WTC11 (cell line): ENCODE measurements around the gene CTIF. TPM values are rescaled to one million over a fixed set of nuclear protein-coding genes. Genes with fewer than 3 reads are reported as not detected.

ENCODE experiments used
- ATAC-seq: fragments of 200-7000 bp; cut with Tn5 transposase; 2 replicates; pipeline ENCODE4 v1.10.0; 2021; ENCODE audit warnings: mild to moderate bottlenecking, moderate library complexity
- CTCF ChIA-PET: fragments of 300-600 bp; sonication (Branson Sonifier 250); formaldehyde crosslinking; loops from one replicate; lab custom pipeline; 2021; ENCODE audit warnings: antibody characterized with exemption; lab: Charles Lee
- POLR2A ChIA-PET: fragments of 350-600 bp; sonication (Branson Sonifier 250); formaldehyde crosslinking; loops from one replicate; lab custom pipeline; 2021; ENCODE audit warnings: antibody characterized with exemption; lab: Charles Lee
- DNase-seq: peaks from one replicate; pipeline ENCODE4 v3.0.0; 2021; ENCODE audit warnings: low spot score
- H3K27ac Mint-ChIP-seq: 2 replicates; pipeline ENCODE4 v1.8.0; 2021; ENCODE audit warnings: mixed read lengths
- H3K27me3 Mint-ChIP-seq: 2 replicates; pipeline ENCODE4 v1.8.0; 2021; ENCODE audit warnings: low read depth, mild to moderate bottlenecking, moderate library complexity, mixed read lengths
- H3K36me3 Mint-ChIP-seq: 2 replicates; pipeline ENCODE4 v1.8.0; 2021; ENCODE audit warnings: mixed read lengths
- H3K4me1 Mint-ChIP-seq: 2 replicates; pipeline ENCODE4 v1.8.0; 2022; ENCODE audit warnings: mixed read lengths
- H3K4me3 Mint-ChIP-seq: 2 replicates; pipeline ENCODE4 v1.8.0; 2021; ENCODE audit warnings: mild to moderate bottlenecking, moderate library complexity, mixed read lengths
- H3K9me3 Mint-ChIP-seq: 2 replicates; pipeline ENCODE4 v1.8.0; 2021; ENCODE audit warnings: mixed read lengths
- ATF2 ChIP-seq: sonication (generic); formaldehyde crosslinking; IDR thresholded peaks from 2 replicates; pipeline ENCODE4 v1.8.1; 2022; ENCODE audit warnings: low read depth, missing genetic modification reagents, borderline replicate concordance
- ATF3 ChIP-seq: sonication (generic); formaldehyde crosslinking; conservative IDR thresholded peaks from 2 replicates; pipeline ENCODE4 v1.8.1; 2022; ENCODE audit warnings: mild to moderate bottlenecking, missing genetic modification reagents
- CDX4 ChIP-seq: fragments of 250-450 bp; sonication (Bioruptor Pico); IDR thresholded peaks from 2 replicates; pipeline ENCODE4 v1.9.0; 2021; ENCODE audit warnings: moderate library complexity, mild to moderate bottlenecking, inconsistent platforms, borderline replicate concordance
- CREM ChIP-seq: sonication (generic); formaldehyde crosslinking; IDR thresholded peaks from 2 replicates; pipeline ENCODE4 v1.8.1; 2022; ENCODE audit warnings: mild to moderate bottlenecking, missing genetic modification reagents, moderate library complexity
- ELF4 ChIP-seq: sonication (generic); formaldehyde crosslinking; IDR thresholded peaks from 2 replicates; pipeline ENCODE4 v1.8.1; 2022; ENCODE audit warnings: low read depth, mild to moderate bottlenecking, moderate library complexity, missing genetic modification reagents
- ERG ChIP-seq: fragments of 250-450 bp; sonication (Bioruptor Pico); IDR thresholded peaks from 2 replicates; pipeline ENCODE4 v1.8.0; 2021; ENCODE audit warnings: mild to moderate bottlenecking
- FOXP4 ChIP-seq: sonication (generic); formaldehyde crosslinking; IDR thresholded peaks from 2 replicates; pipeline ENCODE4 v1.8.0; 2022; ENCODE audit warnings: mild to moderate bottlenecking, missing genetic modification reagents
- HMGA2 ChIP-seq: fragments of 250-450 bp; sonication (Bioruptor Pico); IDR thresholded peaks from 2 replicates; pipeline ENCODE4 v1.4.0; 2021; ENCODE audit warnings: mild to moderate bottlenecking, moderate library complexity
- MXD4 ChIP-seq: fragments of 250-450 bp; sonication (Bioruptor Pico); IDR thresholded peaks from 2 replicates; pipeline ENCODE4 v1.8.0; 2021; ENCODE audit warnings: mild to moderate bottlenecking, moderate library complexity, borderline replicate concordance
- NFE2L1 ChIP-seq: sonication (generic); formaldehyde crosslinking; IDR thresholded peaks from 2 replicates; pipeline ENCODE4 v1.8.1; 2023; ENCODE audit warnings: missing genetic modification reagents
- NFYB ChIP-seq: sonication (generic); formaldehyde crosslinking; conservative IDR thresholded peaks from 2 replicates; pipeline ENCODE4 v1.8.0; 2022; ENCODE audit warnings: low read depth, missing genetic modification reagents
- PRRX2 ChIP-seq: fragments of 250-450 bp; sonication (Bioruptor Pico); IDR thresholded peaks from 2 replicates; pipeline ENCODE4 v1.8.0; 2021; ENCODE audit warnings: mild to moderate bottlenecking
- ZBTB21 ChIP-seq: sonication (generic); formaldehyde crosslinking; IDR thresholded peaks from 2 replicates; pipeline ENCODE4 v1.8.1; 2023; ENCODE audit warnings: mild to moderate bottlenecking, missing genetic modification reagents, borderline replicate concordance
- ZNF219 ChIP-seq: sonication (generic); formaldehyde crosslinking; IDR thresholded peaks from 2 replicates; pipeline ENCODE4 v1.8.0; 2023; ENCODE audit warnings: missing genetic modification reagents, mild to moderate bottlenecking, borderline replicate concordance
- ZNF396 ChIP-seq: fragments of 250-450 bp; sonication (Bioruptor Pico); IDR thresholded peaks from 2 replicates; pipeline ENCODE4 v1.8.0; 2021; ENCODE audit warnings: mild to moderate bottlenecking, moderate library complexity, borderline replicate concordance
- ZNF425 ChIP-seq: fragments of 250-450 bp; sonication (Bioruptor Pico); conservative IDR thresholded peaks from 2 replicates; pipeline ENCODE4 v1.9.0; 2021; ENCODE audit warnings: mild to moderate bottlenecking
- ZSCAN18 ChIP-seq: fragments of 250-450 bp; sonication (Bioruptor Pico); IDR thresholded peaks from 2 replicates; pipeline ENCODE4 v2.1.2; 2022; ENCODE audit warnings: mild to moderate bottlenecking, moderate library complexity
- total RNA-seq: library from RNA; stranded (reverse); gene quantifications from 3 replicates; pipeline ENCODE4 v1.2.3, GENCODE V29; 2021

Gene CTIF
- total RNA-seq, 1 experiment from 2014 or later, result 28.5 TPM

GRCh38 chr18:48843162-48843561 lies 304.3 kb downstream of the CTIF start (continued):
- TF ChIP-seq ZNF219 (CRISPR knock-in tag), result no peak
- no peak for TF ChIP-seq ERG (CRISPR knock-in tag)
- no peak for TF ChIP-seq CDX4 (CRISPR knock-in tag)
- TF ChIP-seq ATF2 (CRISPR knock-in tag), result no peak

GRCh38 chr18:48843596-48843995 lies 304.8 kb downstream of the CTIF start:
- Mint-ChIP-seq H3K27ac (no peak overlapping the region), H3K4me3 (no peak overlapping the region), H3K27me3 (no peaks in the 10 kb centered on the region), H3K4me1 (peaks cover 34% of the 10 kb centered on the region), H3K9me3 (peaks cover 15% of the 10 kb centered on the region), H3K36me3 (no peaks in the 10 kb centered on the region; the same call in 1 of the 2 replicates)
- ChIA-PET POLR2A (no interaction called here), CTCF (interaction anchor here (1.0 to 1.3 kb wide), 2 partner anchors 14 to 17 kb away, joined by 3 to 4 read pairs; no protein-coding TSS in a partner anchor)
- no peak for DNase-seq
- TF ChIP-seq ELF4 (CRISPR knock-in tag), result no peak
- ATAC-seq, result no peak

GRCh38 chr18:48844271-48844670 lies 305.4 kb downstream of the CTIF start:
- CTCF ChIA-PET, result interaction anchor here (1.3 kb wide), 1 partner anchor 16 kb away, joined by 3 read pairs; no protein-coding TSS in a partner anchor

GRCh38 chr18:48845174-48845573 lies 306.3 kb downstream of the CTIF start:
- Mint-ChIP-seq H3K27ac (no peak overlapping the region), H3K4me1 (peaks cover 37% of the 10 kb centered on the region), H3K36me3 (no peaks in the 10 kb centered on the region; the same call in none of the 2 replicates), H3K4me3 (no peak overlapping the region), H3K9me3 (peaks cover 15% of the 10 kb centered on the region), H3K27me3 (no peaks in the 10 kb centered on the region)
- POLR2A ChIA-PET, result no interaction called here
- DNase-seq, result no peak
- CTCF ChIA-PET, result no interaction called here
- no peak for ATAC-seq
- TF ChIP-seq MXD4 (CRISPR knock-in tag) (no peak), FOXP4 (CRISPR knock-in tag) (no peak), ZSCAN18 (CRISPR knock-in tag) (no peak)

More at GRCh38 chr18:48844271-48844670, 305.4 kb downstream of the CTIF start:
- peaks cover 15% of the 10 kb centered on the region for H3K9me3 Mint-ChIP-seq
- H3K27me3 Mint-ChIP-seq, result no peaks in the 10 kb centered on the region
- POLR2A ChIA-PET, result no interaction called here
- no peaks in the 10 kb centered on the region; the same call in 1 of the 2 replicates for H3K36me3 Mint-ChIP-seq
- no peak overlapping the region for H3K4me3 Mint-ChIP-seq
- peaks cover 33% of the 10 kb centered on the region for H3K4me1 Mint-ChIP-seq
- H3K27ac Mint-ChIP-seq, result no peak overlapping the region
- DNase-seq, result no peak
- TF ChIP-seq NFYB (CRISPR knock-in tag), result no peak
- TF ChIP-seq HMGA2 (CRISPR knock-in tag), result no peak
- TF ChIP-seq ZBTB21 (CRISPR knock-in tag), result no peak
- TF ChIP-seq NFE2L1, result no peak
- TF ChIP-seq CREM (CRISPR knock-in tag), result no peak
- no peak for TF ChIP-seq PRRX2
- no peak for TF ChIP-seq ZNF425 (CRISPR knock-in tag)
- TF ChIP-seq ATF3 (CRISPR knock-in tag), result no peak
- no peak for TF ChIP-seq ZNF396 (CRISPR knock-in tag)
- no peak for ATAC-seq
